Stimulated activated CD8-positive, alpha-beta memory T cell treated with anti-CD3 and anti-CD28 coated beads, Interleukin-12 subunit alpha, Interleukin-12 subunit beta, amount 100 ng/mL, for 1 hour (primary cell): ENCODE data around the gene TRAF7.
"Not testable (repeated sequence)": the region's sequence is repeated elsewhere in the genome, so short reads cannot be mapped to it uniquely, and the experiment has no call there.

ENCODE experiments used
- DNase-seq: peaks from one replicate; pipeline ENCODE4 v3.0.0-alpha.2; 2020; ENCODE audit warnings: low read depth

Gene TRAF7

DNA sequence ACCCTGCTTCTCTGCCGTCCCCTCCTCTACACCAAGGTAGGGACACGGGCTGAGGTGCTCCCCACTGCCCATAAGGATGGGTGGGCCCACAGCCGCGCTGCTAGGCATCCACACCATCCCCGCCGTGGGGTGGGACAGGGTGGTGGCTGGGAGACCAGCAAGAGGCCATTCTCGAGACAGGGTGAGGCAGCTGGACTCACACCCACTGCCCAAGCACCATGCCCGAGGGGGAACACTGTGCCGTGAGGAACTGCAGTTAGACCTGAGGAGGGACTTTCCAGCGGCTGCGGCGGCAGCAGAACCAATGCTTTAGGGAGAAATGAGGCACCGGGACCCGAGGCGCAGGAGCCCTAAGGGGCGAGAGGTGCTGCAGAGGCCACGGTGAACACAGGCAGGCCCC, 33.2 kb upstream of the TRAF7 start:
- DNase-seq: no peak

DNA sequence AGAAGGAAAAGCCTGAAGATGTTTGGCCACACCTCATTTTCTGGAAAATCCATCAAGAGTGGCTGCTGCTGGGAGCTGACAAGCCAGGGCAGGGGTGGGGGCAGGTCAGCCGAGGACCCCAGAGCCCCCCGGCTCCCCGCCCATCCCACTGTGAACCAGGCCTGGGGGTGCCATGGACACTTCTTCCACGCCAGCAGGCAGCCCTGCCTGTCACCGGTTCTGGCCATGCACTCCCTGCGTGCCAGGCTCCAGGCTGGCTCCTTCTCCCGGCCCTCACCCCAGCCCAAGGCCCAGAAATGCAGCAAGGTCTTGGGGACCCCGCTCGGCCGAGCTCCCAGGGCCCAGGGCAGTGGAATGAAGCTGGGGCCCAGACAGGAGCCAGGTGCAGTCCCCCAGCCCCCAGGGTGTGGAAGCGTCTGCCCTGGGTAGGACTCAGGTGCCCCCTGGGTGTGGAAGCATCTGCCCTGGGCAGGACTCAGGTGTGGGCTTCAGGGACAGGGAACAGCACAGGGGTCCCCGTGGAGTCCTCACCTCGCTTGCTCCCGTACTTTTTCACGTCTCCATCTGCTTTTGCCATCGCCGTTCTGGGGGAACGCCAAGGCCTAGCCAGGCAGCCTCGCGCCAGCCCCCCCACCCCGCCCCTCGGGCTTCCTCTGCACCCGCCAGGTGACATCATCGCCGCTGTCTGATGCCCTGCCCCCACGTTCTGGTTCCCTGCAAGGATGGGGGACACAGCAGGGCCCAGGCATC, 32.5 kb upstream of the TRAF7 start:
- not testable (repeated sequence) for DNase-seq

DNA sequence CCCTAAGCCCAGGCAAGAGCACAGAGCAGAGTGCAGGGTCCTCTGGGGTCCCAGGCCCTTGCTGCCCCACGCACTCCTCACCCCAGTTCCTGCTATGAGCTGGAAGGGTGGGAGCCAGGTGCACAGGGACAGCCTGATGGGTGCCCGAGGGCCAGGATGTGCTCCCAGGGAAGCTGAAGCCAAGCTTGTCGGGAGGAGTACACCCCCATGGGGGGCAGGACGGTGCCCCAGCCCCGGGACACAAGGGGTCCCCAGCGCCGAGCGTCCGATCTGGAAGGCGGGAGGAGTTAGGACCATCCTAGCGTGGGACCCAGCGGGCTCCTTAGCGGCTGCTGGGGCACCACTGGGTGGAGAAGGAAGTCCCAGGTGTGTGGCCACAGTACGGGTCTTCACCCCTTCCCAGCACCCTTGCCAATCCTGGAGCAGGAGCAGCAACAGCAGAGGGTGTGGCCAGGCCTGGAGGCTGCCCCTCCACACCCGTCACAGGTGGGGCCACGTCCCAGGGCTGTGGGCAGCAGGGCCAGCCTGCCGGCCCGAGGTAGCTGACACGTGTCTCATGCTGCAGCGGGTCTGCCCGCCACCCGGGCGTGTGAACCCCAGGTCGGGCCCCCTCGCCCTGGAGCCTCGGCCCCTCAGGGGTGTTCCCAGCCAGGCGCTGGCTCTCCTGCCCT, 31.7 kb upstream of the TRAF7 start:
- not testable (repeated sequence) for DNase-seq

DNA sequence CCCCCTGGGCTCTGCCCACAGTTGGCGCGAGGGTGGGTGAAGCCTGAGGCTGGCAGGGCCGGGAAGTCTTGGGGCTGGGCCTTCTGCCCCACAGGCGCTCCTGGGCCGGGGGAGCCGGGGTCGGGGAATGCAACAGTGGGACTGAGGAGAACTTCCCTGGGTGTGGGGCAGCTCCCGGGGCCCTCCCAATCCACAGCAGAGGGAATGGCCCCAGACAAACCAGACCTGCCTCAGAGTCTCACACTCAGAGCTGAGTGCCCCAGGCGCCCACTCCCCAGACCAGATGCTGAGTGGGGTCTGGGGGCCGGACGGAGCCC, 31.2 kb upstream of the TRAF7 start:
- DNase-seq: not testable (repeated sequence)

DNA sequence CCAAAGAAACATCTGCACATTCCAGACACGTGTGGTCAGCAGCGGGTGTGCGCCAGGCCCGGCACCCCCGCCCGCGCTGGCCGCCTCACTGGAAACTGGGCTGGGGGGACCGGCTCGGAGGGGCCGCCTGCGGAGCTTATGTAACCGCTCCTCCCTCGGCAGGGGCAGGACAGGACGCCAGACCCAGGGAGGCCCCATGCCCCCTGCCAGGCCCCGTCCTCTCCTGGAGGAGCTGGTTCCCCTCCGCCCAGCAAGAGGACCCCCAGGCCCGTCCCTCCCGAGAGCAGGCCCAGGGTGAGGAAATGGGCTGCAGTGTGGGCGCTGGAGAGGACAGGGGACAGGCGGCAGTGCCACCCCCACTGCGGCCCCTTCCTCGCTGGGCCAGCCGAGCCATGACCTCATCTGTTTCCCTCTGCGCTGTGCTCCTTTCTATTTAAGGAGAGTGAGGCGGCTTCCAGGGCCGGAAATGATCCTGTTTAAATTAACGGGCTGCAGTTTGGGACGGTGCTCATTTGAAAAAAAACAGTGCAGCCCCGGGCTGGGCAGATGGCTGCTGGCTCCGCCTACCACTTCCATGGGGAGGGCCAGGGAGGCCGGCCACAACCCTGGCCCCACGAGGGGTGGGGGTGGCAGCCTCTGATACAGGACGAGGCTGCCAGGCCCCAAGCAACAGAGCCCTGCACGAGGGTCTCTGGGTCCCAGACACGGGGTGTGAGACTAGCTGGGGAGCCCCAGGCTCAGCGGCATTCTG, 30.7 kb upstream of the TRAF7 start:
- DNase-seq: not testable (repeated sequence)

DNA sequence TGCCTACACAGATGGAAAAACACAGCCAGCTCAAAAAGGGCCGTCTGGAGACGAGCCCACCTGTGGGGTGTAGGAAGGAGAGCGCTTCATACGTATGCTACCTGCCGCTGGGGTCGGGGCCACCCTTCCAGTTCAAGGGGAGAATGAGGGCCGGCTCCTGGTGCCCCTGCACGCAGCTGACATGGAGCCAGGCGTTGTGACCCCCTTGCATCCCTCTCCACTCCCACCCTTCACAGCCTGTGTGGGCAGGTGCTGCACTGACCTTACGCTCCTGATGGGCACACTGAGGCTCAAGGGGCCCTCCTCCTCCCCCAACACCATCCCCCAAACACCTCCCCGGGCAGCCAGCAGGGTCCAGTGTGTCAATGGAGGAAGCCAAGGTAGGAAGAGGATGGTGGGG, 30.0 kb upstream of the TRAF7 start:
- DNase-seq: not testable (repeated sequence)

DNA sequence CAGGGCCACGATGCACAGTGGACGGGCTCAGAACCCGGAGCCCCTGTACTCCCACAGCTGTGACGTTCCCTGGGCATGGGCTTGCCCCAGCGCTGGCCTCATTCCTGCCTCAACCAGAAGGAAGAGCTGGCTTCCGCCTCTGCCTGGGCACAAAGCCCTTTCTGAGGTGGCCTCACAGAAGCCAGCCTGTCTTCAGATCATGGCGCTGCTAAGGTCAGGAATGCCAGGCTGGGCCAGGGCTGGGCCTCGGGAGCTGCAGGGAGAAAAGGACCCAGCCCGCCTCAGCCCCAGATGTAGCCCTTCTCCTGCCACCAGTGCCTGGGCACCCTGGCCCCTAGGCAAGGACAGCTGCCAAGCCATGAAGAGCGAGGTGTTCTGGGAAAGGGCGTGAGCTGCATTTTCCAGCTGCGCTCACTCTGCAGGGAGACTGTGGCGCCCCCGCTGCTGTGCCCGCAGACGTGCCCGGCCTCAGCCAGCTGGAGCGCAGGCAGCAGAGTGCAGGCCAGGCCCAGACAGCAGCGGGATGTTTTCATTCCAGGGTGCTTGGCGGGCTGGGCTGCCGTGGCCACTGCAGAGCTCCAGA, 29.3 kb upstream of the TRAF7 start:
- DNase-seq: not testable (repeated sequence)

DNA sequence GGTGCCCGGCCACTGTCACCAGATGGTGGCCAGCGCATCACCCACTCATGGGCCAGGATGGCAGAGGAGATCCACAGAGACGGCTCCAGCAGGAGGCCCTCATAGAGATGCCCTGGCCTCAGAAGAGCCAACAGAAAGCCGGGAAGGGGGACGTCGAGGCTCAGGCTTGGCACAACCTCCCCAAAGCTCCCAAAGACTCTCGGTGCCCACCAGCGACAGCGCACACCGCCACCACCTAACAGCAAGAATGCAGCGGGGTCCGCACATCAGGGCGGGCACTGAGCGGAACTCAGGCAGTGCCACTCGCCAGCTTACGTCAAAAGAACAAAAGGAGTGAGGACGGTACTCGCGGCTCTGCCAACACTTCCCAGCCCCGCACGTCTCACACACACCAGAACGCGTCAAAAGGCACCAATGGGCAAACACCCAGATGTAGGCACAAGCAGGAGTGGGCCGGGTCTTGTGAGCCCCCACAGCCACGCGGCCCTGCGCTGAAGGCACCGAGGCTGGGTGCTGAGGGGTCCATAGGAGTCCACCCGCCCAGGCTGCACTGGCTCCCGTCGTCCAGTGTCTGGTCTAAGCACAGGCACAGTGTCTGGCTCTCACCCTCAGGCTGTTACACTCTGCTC, 28.5 kb upstream of the TRAF7 start:
- not testable (repeated sequence) for DNase-seq

DNA sequence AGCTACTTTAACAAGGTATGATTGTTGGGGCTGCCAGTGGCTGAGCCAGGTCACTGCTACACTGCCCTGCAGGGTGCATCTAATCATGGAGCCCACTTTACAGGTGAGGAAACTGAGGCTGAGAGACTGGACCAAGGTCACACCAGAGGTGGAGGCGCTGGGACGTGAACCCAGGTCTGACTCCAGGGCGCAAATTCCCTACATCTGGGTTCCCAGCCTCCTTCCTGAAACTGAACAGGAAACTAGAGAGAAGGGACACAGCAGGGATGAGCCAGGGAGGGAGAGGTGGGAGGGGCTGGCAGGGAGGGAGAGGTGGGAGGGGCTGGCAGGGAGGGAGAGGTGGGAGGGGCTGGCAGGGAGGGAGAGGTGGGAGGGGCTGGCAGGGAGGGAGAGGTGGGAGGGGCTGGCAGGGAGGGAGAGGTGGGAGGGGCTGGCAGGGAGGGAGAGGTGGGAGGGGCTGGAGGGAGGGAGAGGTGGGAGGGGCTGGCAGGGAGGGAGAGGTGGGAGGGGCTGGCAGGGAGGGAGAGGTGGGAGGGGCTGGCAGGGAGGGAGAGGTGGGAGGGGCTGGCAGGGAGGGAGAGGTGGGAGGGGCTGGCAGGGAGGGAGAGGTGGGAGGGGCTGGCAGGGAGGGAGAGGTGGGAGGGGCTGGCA, 27.8 kb upstream of the TRAF7 start:
- not testable (repeated sequence) for DNase-seq

DNA sequence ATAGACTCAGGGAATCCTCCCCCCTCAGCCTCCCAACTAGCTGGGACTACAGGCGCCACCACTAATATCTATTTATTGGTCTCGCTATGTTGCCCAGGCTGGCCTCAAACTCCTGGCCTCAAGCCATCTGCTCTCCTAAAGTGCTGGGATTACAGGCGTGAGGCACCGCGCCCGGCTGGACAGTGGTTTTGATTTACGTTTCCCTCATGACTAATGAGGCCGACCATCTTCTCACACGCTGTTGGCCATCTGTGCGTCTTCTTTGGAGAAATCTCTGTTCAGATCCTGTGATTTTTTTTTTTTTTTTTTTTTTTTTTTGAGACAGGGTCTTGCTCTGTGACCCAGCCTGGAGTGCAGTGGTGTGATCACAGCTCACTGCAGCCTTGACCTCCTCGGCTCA, 26.3 kb upstream of the TRAF7 start:
- not testable (repeated sequence) for DNase-seq

DNA sequence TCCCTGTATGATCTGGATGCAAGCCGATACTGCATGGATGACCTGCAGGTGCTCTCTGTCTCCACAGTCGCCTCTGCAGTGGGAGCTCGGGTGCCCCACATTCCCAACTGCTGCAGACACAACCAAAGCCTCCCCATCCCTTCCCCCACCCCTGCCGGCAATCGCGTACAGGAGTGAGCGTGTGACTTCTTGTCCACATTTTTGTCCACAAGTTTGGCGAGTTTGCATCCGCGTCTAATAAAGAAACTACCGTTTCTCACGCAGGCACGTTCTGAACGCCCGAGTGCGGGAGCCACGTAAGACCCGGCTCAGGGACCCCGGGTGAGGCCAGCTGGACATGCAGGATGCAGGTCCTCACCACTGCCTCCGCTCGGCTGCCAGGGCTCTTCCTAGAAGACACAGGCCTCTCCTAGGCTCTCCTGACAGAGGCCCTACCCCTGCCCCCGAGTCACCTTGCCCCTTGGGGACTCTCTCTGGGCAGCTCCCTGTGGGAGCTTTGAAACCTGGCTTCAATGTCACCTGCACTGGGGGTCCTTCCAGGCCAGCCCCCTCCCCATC, 25.6 kb upstream of the TRAF7 start:
- not testable (repeated sequence) for DNase-seq

DNA sequence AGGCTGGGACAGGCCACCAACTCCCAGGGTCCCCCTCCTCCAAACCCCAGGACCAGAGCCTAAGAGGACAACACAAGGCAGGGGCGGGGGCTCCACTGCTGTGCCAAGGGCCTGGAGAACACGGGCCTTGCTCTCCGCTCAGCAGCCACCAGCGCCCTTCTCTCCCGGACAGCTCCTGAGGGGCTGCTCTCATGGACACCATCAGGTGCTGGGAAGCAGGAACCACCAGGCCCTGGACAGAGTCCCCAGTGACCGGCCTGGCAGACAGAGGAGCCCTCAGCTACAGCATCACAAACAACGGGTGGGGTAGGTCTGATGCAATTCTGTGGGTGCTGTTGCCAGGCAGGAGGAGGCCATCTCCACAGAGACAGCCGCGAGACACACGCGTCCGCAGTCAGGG, 21.8 kb upstream of the TRAF7 start:
- not testable (repeated sequence) for DNase-seq

DNA sequence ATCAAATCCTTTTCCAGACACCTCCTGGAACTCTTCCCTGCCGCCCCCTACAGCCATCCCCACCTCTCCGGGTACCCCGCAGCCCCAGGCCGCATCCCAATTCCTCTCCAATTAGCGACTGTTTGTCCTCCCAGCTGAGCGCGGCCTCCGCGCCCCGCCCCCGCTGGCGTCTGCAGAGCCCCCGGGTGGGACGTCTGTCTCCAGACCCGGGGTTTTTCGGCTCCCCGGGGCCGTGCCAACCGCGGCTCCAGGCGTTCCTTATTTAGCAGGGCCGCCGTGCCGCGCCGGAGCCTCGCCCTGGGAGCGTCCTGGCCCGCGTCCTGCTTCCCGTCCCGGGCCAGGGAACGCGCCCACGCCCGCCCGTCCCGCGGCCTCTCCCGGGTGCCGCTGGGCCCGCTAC, 20.5 kb upstream of the TRAF7 start:
- not testable (repeated sequence) for DNase-seq

DNA sequence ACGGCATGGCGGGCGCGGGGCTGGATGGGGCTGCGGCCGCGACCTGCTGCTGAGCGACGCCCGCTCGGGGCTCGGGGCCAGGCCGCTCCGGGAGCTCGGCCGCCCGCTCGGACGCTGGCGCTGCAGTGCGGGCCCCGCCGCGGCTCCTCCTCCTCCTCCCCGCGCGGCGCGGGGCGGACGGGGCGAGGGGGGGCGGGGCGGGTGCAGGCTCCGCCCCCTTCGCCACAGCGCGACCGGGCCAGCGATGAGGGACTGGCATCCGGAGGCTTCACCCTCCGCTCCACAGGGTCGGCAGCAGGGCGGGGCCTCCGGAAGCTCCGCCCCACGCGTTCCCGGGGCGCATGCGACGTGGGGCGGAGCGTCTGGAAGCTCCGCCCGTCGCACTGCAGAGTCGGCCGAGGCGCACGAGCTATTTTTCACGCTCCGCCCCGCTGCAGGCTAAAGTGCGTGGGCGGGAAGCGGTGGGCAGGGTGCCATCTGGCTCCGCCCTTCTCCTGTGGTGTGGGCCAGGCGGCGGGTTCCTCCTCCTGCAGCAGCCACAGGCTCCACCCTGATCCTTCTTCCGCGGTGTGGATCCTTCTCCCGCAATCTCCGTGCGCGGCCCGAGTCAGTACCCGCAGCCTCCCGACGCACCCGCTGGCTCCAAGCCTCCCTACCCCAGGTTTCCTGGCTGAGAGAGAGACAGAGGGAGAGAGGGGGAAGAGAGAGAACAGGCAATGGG, 19.7 kb upstream of the TRAF7 start, which contains the start of gene PKD1:
TSS of gene PKD1 (minus strand) at position 129 of the 721 bp plus-strand sequence. CDS start 209 bp downstream, outside the sequence.
- DNase-seq: peak; percentile 96

DNA sequence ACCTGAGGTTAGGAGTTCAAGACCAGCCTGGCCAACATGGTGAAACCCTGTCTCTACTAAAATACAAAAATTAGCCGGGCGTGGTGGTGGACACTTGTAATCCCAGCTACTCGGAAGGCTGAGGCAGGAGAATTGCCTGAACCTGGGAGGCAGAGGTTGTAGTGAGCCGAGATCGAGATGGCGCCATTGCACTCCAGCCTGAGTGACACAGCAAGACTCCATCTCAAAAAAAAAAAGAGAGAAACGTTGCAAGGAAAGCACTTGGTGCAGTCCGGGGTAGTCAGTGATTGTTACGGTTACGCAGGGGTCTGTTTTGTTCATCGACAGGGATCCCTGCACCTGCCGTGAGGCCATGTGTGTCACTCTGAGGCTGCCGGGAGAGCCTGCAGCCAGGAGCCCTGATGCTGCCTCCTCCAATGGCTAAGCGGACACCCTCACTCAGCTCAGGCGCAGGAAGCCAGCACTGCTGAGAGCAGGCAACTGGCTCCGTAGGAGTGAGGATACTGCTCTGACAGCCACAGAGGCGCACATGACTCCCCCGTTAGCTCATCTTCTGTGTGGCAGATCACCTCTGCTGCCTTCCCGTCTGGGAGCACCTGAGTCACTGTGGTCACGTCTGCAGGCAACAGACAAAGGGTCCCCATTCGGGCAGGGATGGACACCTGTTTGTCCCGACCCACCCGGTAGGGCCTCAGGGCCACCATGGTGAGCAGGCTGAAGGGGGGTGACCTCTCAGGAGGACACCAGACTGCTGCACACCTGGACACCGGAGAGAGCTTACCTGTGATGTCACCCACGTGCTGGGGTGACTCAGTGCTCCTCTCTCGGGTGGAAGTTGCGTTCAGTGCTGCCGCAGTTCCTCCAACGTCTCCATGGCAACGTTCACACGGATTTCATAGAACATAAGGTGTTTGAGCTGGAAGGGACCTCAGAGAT, 12.4 kb upstream of the TRAF7 start:
- no peak for DNase-seq

DNA sequence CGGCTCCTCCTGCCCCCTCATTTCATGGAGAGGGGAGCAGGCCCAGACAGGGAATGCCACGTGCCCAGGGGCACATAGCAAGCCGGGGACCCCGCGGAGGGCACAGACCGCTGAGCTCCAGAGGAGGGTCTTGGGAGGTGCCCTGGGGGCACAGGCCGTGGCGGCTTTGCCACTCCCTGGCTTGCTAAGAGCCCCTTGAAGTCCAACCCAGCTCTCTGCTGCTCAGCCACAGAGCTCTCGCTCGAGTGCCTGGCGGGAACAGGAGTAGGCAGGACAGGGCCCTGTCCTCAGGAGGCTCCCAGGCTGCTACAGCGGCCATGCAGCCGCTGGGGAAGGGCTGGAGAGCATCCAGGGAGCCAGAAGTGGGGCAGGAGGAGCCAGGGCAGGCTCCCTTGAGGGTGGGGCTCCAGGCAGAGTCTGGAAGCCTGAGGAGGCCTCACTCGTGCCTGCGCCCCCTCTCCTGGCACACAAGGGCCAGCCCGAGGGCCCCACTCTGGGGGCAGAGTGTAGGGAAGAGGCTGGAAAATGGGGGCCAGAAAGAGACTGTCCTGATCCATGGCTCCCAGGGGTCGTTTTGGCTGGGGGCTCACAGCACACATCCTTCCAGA, 11.6 kb upstream of the TRAF7 start:
- no peak for DNase-seq

DNA sequence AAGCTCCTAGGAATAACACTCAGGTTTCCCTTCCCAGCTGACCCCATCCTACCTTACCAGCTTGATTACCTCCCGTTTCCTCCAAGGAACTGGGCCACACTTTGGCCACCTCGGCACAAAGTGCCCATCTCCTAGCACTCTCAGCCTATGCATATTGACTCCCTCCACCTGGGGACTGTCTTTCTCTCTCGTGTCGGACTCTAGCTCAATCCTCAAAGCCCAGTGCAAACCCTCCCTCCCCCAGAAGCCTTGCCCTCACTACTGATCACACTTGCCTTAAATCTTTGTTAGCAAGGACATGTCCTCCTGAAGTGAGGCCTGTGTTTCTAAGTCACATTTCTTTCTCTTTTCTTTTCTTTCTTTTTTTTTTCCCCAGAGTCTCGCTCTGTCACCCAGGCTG, 9.7 kb upstream of the TRAF7 start:
- no peak for DNase-seq

DNA sequence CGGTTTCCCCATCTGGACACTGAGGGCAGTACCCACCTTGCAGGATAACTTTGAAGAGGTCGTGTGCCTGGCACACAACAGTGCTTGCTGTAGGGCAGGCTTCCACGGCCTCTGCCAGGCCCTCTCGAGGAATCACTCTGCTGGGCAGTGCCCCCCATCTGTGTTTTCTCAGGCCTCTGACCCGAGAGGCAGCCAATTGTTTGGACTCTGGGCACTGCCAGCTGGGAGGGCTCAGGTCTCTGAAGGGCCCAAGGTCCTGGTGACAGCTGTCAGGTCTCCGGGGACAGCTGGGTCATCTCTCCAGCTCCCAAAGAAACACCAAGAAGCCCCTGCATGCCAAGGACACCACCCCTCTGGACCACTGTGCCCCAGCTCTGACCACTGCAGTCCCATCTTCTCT, 8.2 kb upstream of the TRAF7 start:
- no peak for DNase-seq
